K562 (cell line): Measurements from ENCODE around the gene PTCRA. TPM values are rescaled to one million over a fixed set of nuclear protein-coding genes. Genes with fewer than 3 reads are reported as not detected.
"Not testable (repeated sequence)": the region's sequence is repeated elsewhere in the genome, so short reads cannot be mapped to it uniquely, and the experiment has no call there.

Source experiments
- ATAC-seq: fragments of 200-7000 bp; cut with Tn5 transposase; 3 replicates; pipeline ENCODE4 v1.9.1; 2020; ENCODE audit warnings: moderate library complexity
- BruUV-seq: library from RNA; stranded (reverse); fragments of 400-500 nt; replicated peaks from 2 replicates; lab custom pipeline; 2021; lab: Mats Ljungman, UMichigan
- CTCF ChIA-PET: fragments of 300-600 bp; formaldehyde crosslinking; extraction: SDS; loops from one replicate; lab custom pipeline; 2021; ENCODE audit warnings: low intra/inter-chr PET ratio; lab: Yijun Ruan, JAX
- POLR2A ChIA-PET: fragments of 300-600, 350-650 bp; sonication (Branson Sonifier 250); formaldehyde crosslinking; extraction: SDS; loops from one replicate; lab custom pipeline; 2021; ENCODE audit warnings: antibody characterized with exemption, inconsistent platforms; lab: Yijun Ruan, JAX
- DNase-seq, 4 experiments: peaks; one replicate each; pipeline versions ENCODE4 v3.0.0 to v3.0.0-alpha.2; 2011 to 2018; ENCODE audit warnings: low spot score in 3 of 4, mixed read lengths in 3 of 4; ENCODE audit errors: extremely low read depth in 1 of 4
- FAIRE-seq: peaks from 2 replicates; lab custom pipeline; 2011; peaks lifted over from hg19 to GRCh38; lab: Jason Lieb, UNC
- H2AFZ ChIP-seq: 2 replicates; pipeline ENCODE4 v1.6.0; 2011; ENCODE audit warnings: low read depth, low read length, control low read depth, inconsistent platforms
- H3K27ac ChIP-seq: fragments of 200-600 bp; 3 replicates; pipeline ENCODE4 v1.8.0; 2011; ENCODE audit warnings: low read depth, mild to moderate bottlenecking, control low read depth, inconsistent platforms, low read length, moderate library complexity, mixed read lengths; ENCODE audit errors: extremely low read depth
- H3K27me3 ChIP-seq, 2 experiments: fragments of 300-600 bp in 1 of 2; 2 replicates in 1 of 2; 3 replicates in 1 of 2; pipeline versions ENCODE4 v1.6.0 to v1.8.0; 2011; ENCODE audit warnings: inconsistent platforms in 2 of 2, low read length in 2 of 2, mild to moderate bottlenecking in 1 of 2, mixed read lengths in 1 of 2, moderate library complexity in 1 of 2; ENCODE audit not compliant: control insufficient read depth in 2 of 2, insufficient read depth in 2 of 2
- H3K36me3 ChIP-seq: fragments of 300-600 bp; 3 replicates; pipeline ENCODE4 v1.8.0; 2011; ENCODE audit warnings: mild to moderate bottlenecking, low read length, inconsistent platforms; ENCODE audit not compliant: control insufficient read depth, insufficient read depth
- H3K4me1 ChIP-seq, 2 experiments: fragments of 200-600 bp in 1 of 2; replicated peaks in 1 of 2; 2 replicates in 1 of 2; 3 replicates in 1 of 2; pipeline versions ENCODE4 v1.5.1 to v1.8.0; 2011; ENCODE audit warnings: inconsistent platforms in 2 of 2, low read length in 2 of 2, mild to moderate bottlenecking in 1 of 2, mixed read lengths in 1 of 2, moderate library complexity in 1 of 2; ENCODE audit not compliant: control insufficient read depth in 2 of 2, insufficient read depth in 2 of 2
- H3K4me2 ChIP-seq: 2 replicates; pipeline ENCODE4 v1.6.1; 2011; ENCODE audit warnings: low read length, control low read depth, inconsistent platforms, mixed read lengths; ENCODE audit not compliant: insufficient read depth
- H3K4me3 ChIP-seq: fragments of 200-600 bp; sonication (generic), shearing (Covaris generic); 2 replicates; pipeline ENCODE4 v1.5.1; 2016; ENCODE audit warnings: control low read depth, inconsistent platforms
- H3K79me2 ChIP-seq: fragments of 200-600 bp; 3 replicates; pipeline ENCODE4 v1.8.0; 2011; ENCODE audit warnings: low read length, inconsistent platforms; ENCODE audit not compliant: control insufficient read depth, insufficient read depth
- H3K9ac ChIP-seq, 2 experiments: 2 replicates each; pipeline versions ENCODE4 v1.6.0 to v1.6.1; 2011; ENCODE audit warnings: low read depth in 2 of 2, low read length in 2 of 2, control low read depth in 1 of 2, inconsistent platforms in 1 of 2, mild to moderate bottlenecking in 1 of 2, mixed read lengths in 1 of 2; ENCODE audit not compliant: insufficient read depth in 1 of 2
- H3K9me1 ChIP-seq: one replicate; pipeline ENCODE4 v1.6.0; 2011; ENCODE audit warnings: inconsistent platforms, mild to moderate bottlenecking, low read length, moderate library complexity; ENCODE audit not compliant: control insufficient read depth, insufficient read depth
- H3K9me3 ChIP-seq: replicated peaks from 2 replicates; pipeline ENCODE4 v1.5.1; 2011; ENCODE audit warnings: low read depth, low read length, inconsistent platforms; ENCODE audit not compliant: control insufficient read depth, insufficient read depth
- H4K20me1 ChIP-seq: replicated peaks from 2 replicates; pipeline ENCODE4 v1.6.1; 2011; ENCODE audit warnings: low read length, inconsistent platforms, mixed read lengths; ENCODE audit not compliant: control insufficient read depth, insufficient read depth
- CBFA2T3 ChIP-seq: fragments of 450-650 bp; IDR thresholded peaks from 2 replicates; pipeline ENCODE4 v1.6.1; 2017
- CTCF ChIP-seq, 3 experiments: IDR thresholded peaks in 2 of 3; conservative IDR thresholded peaks in 1 of 3; 2 replicates each; pipeline ENCODE4 v1.5.1; 2011 to 2012; ENCODE audit warnings: low read length in 3 of 3, mild to moderate bottlenecking in 3 of 3, control low read depth in 2 of 3, improper control_type of control experiment in 1 of 3, inconsistent platforms in 1 of 3, low read depth in 1 of 3, mixed read lengths in 1 of 3, moderate library complexity in 1 of 3; ENCODE audit not compliant: insufficient read depth in 2 of 3
- EGR1 ChIP-seq: fragments of 450-650 bp; conservative IDR thresholded peaks from 2 replicates; pipeline ENCODE4 v1.6.1; 2017; ENCODE audit warnings: mild to moderate bottlenecking
- RAD21 ChIP-seq, 2 experiments: fragments of 250-450 bp in 1 of 2; fragments of 450-650 bp in 1 of 2; sonication (Bioruptor Pico) in 1 of 2; formaldehyde crosslinking in 1 of 2; IDR thresholded peaks in 1 of 2; conservative IDR thresholded peaks in 1 of 2; 2 replicates each; pipeline versions ENCODE4 v1.4.0 to v1.8.0; 2020 to 2022; ENCODE audit warnings: mild to moderate bottlenecking in 2 of 2, moderate library complexity in 1 of 2
- ZSCAN32 ChIP-seq: fragments of 450-650 bp; formaldehyde crosslinking; IDR thresholded peaks from 2 replicates; pipeline ENCODE4 v1.4.0; 2020; ENCODE audit warnings: mild to moderate bottlenecking, moderate library complexity
- ZZZ3 ChIP-seq: fragments of 450-650 bp; IDR thresholded peaks from 2 replicates; pipeline ENCODE4 v1.6.1; 2016; ENCODE audit warnings: antibody characterized with exemption, mild to moderate bottlenecking, moderate library complexity
- WGBS: fragments of 100-300 bp; shearing (Covaris generic); methylation state at CpG from one replicate; pipeline ENCODE4 v1.1.6; 2016; ENCODE audit warnings: low coverage, mixed read lengths; ENCODE audit not compliant: insufficient coverage; ENCODE audit errors: missing lambda C conversion rate; 5-methylcytosine and 5-hydroxymethylcytosine counted together
- in situ Hi-C: fragments of 300-500 bp; cut with MboI; formaldehyde crosslinking; loops from 4 replicates; pipeline ENCODE4 v1.15.0; 2018; ENCODE audit warnings: inconsistent platforms, mixed read lengths
- intact Hi-C: fragments of 100-400 bp; cut with micrococcal nuclease; formaldehyde crosslinking; loops from 2 replicates; pipeline ENCODE4 v1.14.2; 2022
- polyA plus RNA-seq, 8 experiments: library from polyadenylated mRNA; depleted of rRNA in 4 of 8; stranded (reverse) in 5 of 8; unstranded in 3 of 8; fragments of >200 nt; fragmentation: Nextera tagmentation in 2 of 8; fragmentation: Illumina TruSeq in 1 of 8; extraction: Ambion mirVana in 2 of 8; extraction: Trizol in 1 of 8; gene quantifications; 2 replicates each; pipeline versions ENCODE4 v1.2.1 to v1.2.3, GENCODE V29; 2011 to 2014; ENCODE audit warnings: inconsistent platforms in 1 of 8, missing spikeins in 1 of 8
- total RNA-seq, 7 experiments: library from RNA; depleted of rRNA in 6 of 7; stranded (reverse); fragments of >200 nt in 6 of 7; fragmentation: Illumina TruSeq in 2 of 7; extraction: Trizol in 2 of 7; gene quantifications; 2 replicates each; pipeline versions ENCODE4 v1.2.1 to v1.2.3, GENCODE V29; 2011 to 2021; ENCODE audit warnings: low replicate concordance in 1 of 7

PTCRA gene
- total and polyA plus RNA-seq, 9 of the 15 experiments (the other 6 are each of a cell fraction or from before 2014, with no cell fraction given) = 0.21 TPM; not detected in 8

GRCh38 chr6:42954405-42954804 is 38.6 kb downstream of the PTCRA start:
- WGBS = 46% methylated on average over 4 of the region's 4 CpGs
- FAIRE-seq, H3K79me2 ChIP-seq, in situ Hi-C loops, H3K27me3 ChIP-seq, ATAC-seq, H4K20me1 ChIP-seq, H2AFZ ChIP-seq, H3K9ac ChIP-seq, H3K9me1 ChIP-seq, H3K4me3 ChIP-seq, CTCF ChIA-PET, H3K36me3 ChIP-seq, DNase-seq, H3K4me2 ChIP-seq, BruUV-seq, H3K27ac ChIP-seq, H3K9me3 ChIP-seq, H3K4me1 ChIP-seq, intact Hi-C loops: not testable (repeated sequence)
- POLR2A ChIA-PET = interaction anchor here (0.6 to 1.1 kb wide), 2 partner anchors 19 to 24 kb away, joined by 3 read pairs; no protein-coding TSS in a partner anchor

GRCh38 chr6:42958125-42958524 is 42.3 kb downstream of the PTCRA start:
- in situ Hi-C loops = no loop called here
- H3K36me3 ChIP-seq = no peaks in the 10 kb centered on the region
- no peak overlapping the region for H3K4me2 ChIP-seq
- H3K9ac ChIP-seq = no peak overlapping the region
- FAIRE-seq (no peak), ATAC-seq (peak; percentile 73), DNase-seq (peak in 1 of 4 experiments; percentile 40)
- H2AFZ ChIP-seq = no peak overlapping the region
- H3K4me1 ChIP-seq = peaks cover 0 to 10% of the 10 kb centered on the region in 2 experiments; a peak in 1 of 5 replicates
- no peaks in the 10 kb centered on the region for H3K27me3 ChIP-seq
- intact Hi-C loops = no loop called here
- no peaks in the 10 kb centered on the region for H3K9me3 ChIP-seq
- no peaks in the 10 kb centered on the region for H4K20me1 ChIP-seq
- POLR2A ChIA-PET = interaction anchor here (0.6 to 1.5 kb wide), 4 partner anchors 8 to 287 kb away, joined by 3 to 4 read pairs (median 3); no protein-coding TSS in a partner anchor
- H3K27ac ChIP-seq = no peak overlapping the region
- H3K79me2 ChIP-seq = no peaks in the 10 kb centered on the region
- CTCF ChIA-PET = no interaction called here
- BruUV-seq = no TSS peak
- H3K4me3 ChIP-seq = no peak overlapping the region
- no peaks in the 10 kb centered on the region for H3K9me1 ChIP-seq
- 50% methylated on average over 8 of the region's 8 CpGs for WGBS
- no peak for TF ChIP-seq CBFA2T3
- peak; percentile 16 to 44 (median 25); a peak in 3 of 6 replicates for TF ChIP-seq CTCF (IDR thresholded peaks at IDR 0.05 in 2 of 3, conservative IDR thresholded peaks at IDR 0.05 in 1 of 3; ENCODE audit: insufficient read depth in 2 of 3, low read depth in 1 of 3, low read length in 3 of 3)
- no peak for TF ChIP-seq ZZZ3
- TF ChIP-seq RAD21 (CRISPR knock-in tag; conservative IDR thresholded peaks at IDR 0.05 in 1 of 2, IDR thresholded peaks at IDR 0.05 in 1 of 2) = peak; percentile 8 to 55; a peak in 1 of 4 replicates
- TF ChIP-seq ZSCAN32 (CRISPR knock-in tag) = no peak
- TF ChIP-seq EGR1 = no peak
